K562 (cell line): ENCODE measurements around the gene HIF1AN. TPM values are rescaled to one million over a fixed set of nuclear protein-coding genes. Genes with fewer than 3 reads are reported as not detected.
A peak's percentile ranks its signal among the peaks of the same experiment; 100 is the strongest.

Source experiments
- CBFB ChIP-seq: sonication (generic); formaldehyde crosslinking; IDR thresholded peaks from 2 replicates; pipeline ENCODE4 v1.4.0; 2020; ENCODE audit warnings: mild to moderate bottlenecking, missing genetic modification reagents
- FUS ChIP-seq: fragments of 200-400 bp; formaldehyde crosslinking; optimal IDR thresholded peaks from 2 replicates; pipeline ENCODE3; 2017; ENCODE audit warnings: low read depth, low read length
- GATAD2B ChIP-seq: fragments of 450-650 bp; IDR thresholded peaks from 2 replicates; pipeline ENCODE4 v1.6.1; 2017; ENCODE audit warnings: mild to moderate bottlenecking, borderline replicate concordance
- GTF2E2 ChIP-seq: fragments of 200-800 bp; sonication (Bioruptor generic); IDR thresholded peaks from 2 replicates; pipeline ENCODE4 v1.6.1; 2016; ENCODE audit warnings: missing genetic modification characterization, missing compliant biosample characterization
- KAT7 ChIP-seq: sonication (generic); formaldehyde crosslinking; IDR thresholded peaks from 2 replicates; pipeline ENCODE4 v1.8.0; 2022; ENCODE audit warnings: missing genetic modification reagents, mild to moderate bottlenecking, borderline replicate concordance
- MYC ChIP-seq, 2 experiments: fragments of 250-450 bp in 1 of 2; sonication (Bioruptor Pico) in 1 of 2; IDR thresholded peaks; 2 replicates each; pipeline versions ENCODE4 v1.5.1 to v1.6.1; 2012 to 2021; ENCODE audit warnings: low read depth in 2 of 2, borderline replicate concordance in 1 of 2, improper control_type of control experiment in 1 of 2, low read length in 1 of 2, mild to moderate bottlenecking in 1 of 2, moderate library complexity in 1 of 2
- POU5F1 ChIP-seq: fragments of 150-350 bp; IDR thresholded peaks from 2 replicates; pipeline ENCODE4 v1.6.1; 2014; ENCODE audit warnings: borderline replicate concordance, low read length, low read depth, mild to moderate bottlenecking; ENCODE audit not compliant: partially characterized antibody
- RBBP5 ChIP-seq: fragments of 200-600 bp; sonication (generic); IDR thresholded peaks from 2 replicates; pipeline ENCODE4 v1.6.1; 2012; ENCODE audit warnings: borderline replicate concordance, mild to moderate bottlenecking, low read length, control low read depth, inconsistent platforms; ENCODE audit not compliant: insufficient read depth, poor library complexity, severe bottlenecking
- SP2 ChIP-seq: IDR thresholded peaks from 2 replicates; pipeline ENCODE4 v1.6.1; 2011; ENCODE audit warnings: mild to moderate bottlenecking, low read depth, low read length, moderate library complexity; ENCODE audit not compliant: poor library complexity, severe bottlenecking; ENCODE audit errors: extremely low read depth
- TAL1 ChIP-seq: fragments of 450-650 bp; IDR thresholded peaks from 2 replicates; pipeline ENCODE4 v1.6.1; 2016; ENCODE audit warnings: mild to moderate bottlenecking
- U2AF1 ChIP-seq: fragments of 200-400 bp; formaldehyde crosslinking; optimal IDR thresholded peaks from 2 replicates; pipeline ENCODE3; 2017; ENCODE audit warnings: mild to moderate bottlenecking, low read depth, low read length, moderate library complexity
- YBX1 ChIP-seq: fragments of 450-650 bp; IDR thresholded peaks from 2 replicates; pipeline ENCODE4 v1.7.1; 2016; ENCODE audit warnings: mild to moderate bottlenecking
- ZKSCAN3 ChIP-seq: fragments of 250-450 bp; sonication (Bioruptor Pico); IDR thresholded peaks from 2 replicates; pipeline ENCODE4 v1.4.0; 2020
- ZNF551 ChIP-seq: fragments of 250-450 bp; sonication (Bioruptor Pico); IDR thresholded peaks from 2 replicates; pipeline ENCODE4 v1.5.0; 2021; ENCODE audit warnings: mild to moderate bottlenecking, moderate library complexity
- ZNF609 ChIP-seq: sonication (generic); formaldehyde crosslinking; IDR thresholded peaks from 2 replicates; pipeline ENCODE4 v1.8.1; 2023; ENCODE audit warnings: missing genetic modification reagents, mild to moderate bottlenecking, borderline replicate concordance
- ZNF668 ChIP-seq: fragments of 250-450 bp; sonication (Bioruptor Pico); IDR thresholded peaks from 2 replicates; pipeline ENCODE4 v1.8.0; 2022; ENCODE audit warnings: mild to moderate bottlenecking, inconsistent platforms
- ZSCAN32 ChIP-seq: fragments of 450-650 bp; formaldehyde crosslinking; IDR thresholded peaks from 2 replicates; pipeline ENCODE4 v1.4.0; 2020; ENCODE audit warnings: mild to moderate bottlenecking, moderate library complexity
- polyA plus RNA-seq, 8 experiments: library from polyadenylated mRNA; depleted of rRNA in 4 of 8; stranded (reverse) in 5 of 8; unstranded in 3 of 8; fragments of >200 nt; fragmentation: Nextera tagmentation in 2 of 8; fragmentation: Illumina TruSeq in 1 of 8; extraction: Ambion mirVana in 2 of 8; extraction: Trizol in 1 of 8; gene quantifications; 2 replicates each; pipeline versions ENCODE4 v1.2.1 to v1.2.3, GENCODE V29; 2011 to 2014; ENCODE audit warnings: inconsistent platforms in 1 of 8, missing spikeins in 1 of 8
- total RNA-seq, 7 experiments: library from RNA; depleted of rRNA in 6 of 7; stranded (reverse); fragments of >200 nt in 6 of 7; fragmentation: Illumina TruSeq in 2 of 7; extraction: Trizol in 2 of 7; gene quantifications; 2 replicates each; pipeline versions ENCODE4 v1.2.1 to v1.2.3, GENCODE V29; 2011 to 2021; ENCODE audit warnings: low replicate concordance in 1 of 7
- TF ChIP-seq, protein P1 (sequence below): fragments of 200-800 bp; sonication (Bioruptor generic); IDR thresholded peaks from 2 replicates; pipeline ENCODE4 v1.6.1; 2016; ENCODE audit warnings: missing genetic modification characterization, missing compliant biosample characterization

Gene HIF1AN
- total and polyA plus RNA-seq, 9 of the 15 experiments (the other 6 are each of a cell fraction or from before 2014, with no cell fraction given) = 1.2 to 16.8 (median 6.9) TPM

DNA sequence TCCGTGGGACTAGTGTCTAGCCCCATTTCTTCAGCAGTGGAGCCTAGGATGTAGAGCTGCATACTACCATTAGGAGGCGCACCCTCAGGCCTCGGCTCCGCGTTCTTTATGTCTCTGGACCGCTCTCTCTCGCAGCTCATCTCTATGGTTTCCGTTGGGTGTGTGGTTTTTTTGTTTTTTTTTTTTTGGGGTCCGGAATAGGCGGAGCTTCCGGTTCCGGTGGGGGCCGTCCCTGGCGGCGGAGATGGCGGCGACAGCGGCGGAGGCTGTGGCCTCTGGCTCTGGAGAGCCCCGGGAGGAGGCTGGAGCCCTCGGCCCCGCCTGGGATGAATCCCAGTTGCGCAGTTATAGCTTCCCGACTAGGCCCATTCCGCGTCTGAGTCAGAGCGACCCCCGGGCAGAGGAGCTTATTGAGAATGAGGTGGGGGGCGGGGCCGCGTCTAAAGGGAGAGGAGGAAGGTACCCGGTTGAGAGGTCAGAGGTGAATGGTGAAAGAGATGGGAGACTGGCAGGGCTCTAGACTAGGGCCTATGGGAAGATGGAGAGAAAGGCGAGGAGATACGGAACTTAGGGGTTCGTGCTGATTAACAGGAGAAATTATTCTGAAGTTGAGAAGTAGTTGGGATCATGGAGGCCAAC lies at the start of gene HIF1AN (continued):
- TF ChIP-seq ZNF609 (no peak), GTF2E2 (tag) (no peak), GATAD2B (no peak), FUS (no peak), KAT7 (CRISPR knock-in tag) (no peak), CBFB (CRISPR knock-in tag) (no peak), ZNF551 (CRISPR knock-in tag) (no peak), MYC (IDR thresholded peaks at IDR 0.05; ENCODE audit: low read depth, low read length) (0 out of 2 replicates have a peak, but pooled peaks have one; percentile 25), MYC (CRISPR knock-in tag; IDR thresholded peaks at IDR 0.05; ENCODE audit: borderline replicate concordance, low read depth) (no peak), SP2 (peak; percentile 81), ZNF668 (no peak), ZSCAN32 (CRISPR knock-in tag) (no peak), YBX1 (no peak), TAL1 (no peak; the same call in 1 of the 2 replicates), RBBP5 (no peak), ZKSCAN3 (CRISPR knock-in tag) (no peak), U2AF1 (no peak), POU5F1 (no peak)
- TF ChIP-seq, protein P1, sequence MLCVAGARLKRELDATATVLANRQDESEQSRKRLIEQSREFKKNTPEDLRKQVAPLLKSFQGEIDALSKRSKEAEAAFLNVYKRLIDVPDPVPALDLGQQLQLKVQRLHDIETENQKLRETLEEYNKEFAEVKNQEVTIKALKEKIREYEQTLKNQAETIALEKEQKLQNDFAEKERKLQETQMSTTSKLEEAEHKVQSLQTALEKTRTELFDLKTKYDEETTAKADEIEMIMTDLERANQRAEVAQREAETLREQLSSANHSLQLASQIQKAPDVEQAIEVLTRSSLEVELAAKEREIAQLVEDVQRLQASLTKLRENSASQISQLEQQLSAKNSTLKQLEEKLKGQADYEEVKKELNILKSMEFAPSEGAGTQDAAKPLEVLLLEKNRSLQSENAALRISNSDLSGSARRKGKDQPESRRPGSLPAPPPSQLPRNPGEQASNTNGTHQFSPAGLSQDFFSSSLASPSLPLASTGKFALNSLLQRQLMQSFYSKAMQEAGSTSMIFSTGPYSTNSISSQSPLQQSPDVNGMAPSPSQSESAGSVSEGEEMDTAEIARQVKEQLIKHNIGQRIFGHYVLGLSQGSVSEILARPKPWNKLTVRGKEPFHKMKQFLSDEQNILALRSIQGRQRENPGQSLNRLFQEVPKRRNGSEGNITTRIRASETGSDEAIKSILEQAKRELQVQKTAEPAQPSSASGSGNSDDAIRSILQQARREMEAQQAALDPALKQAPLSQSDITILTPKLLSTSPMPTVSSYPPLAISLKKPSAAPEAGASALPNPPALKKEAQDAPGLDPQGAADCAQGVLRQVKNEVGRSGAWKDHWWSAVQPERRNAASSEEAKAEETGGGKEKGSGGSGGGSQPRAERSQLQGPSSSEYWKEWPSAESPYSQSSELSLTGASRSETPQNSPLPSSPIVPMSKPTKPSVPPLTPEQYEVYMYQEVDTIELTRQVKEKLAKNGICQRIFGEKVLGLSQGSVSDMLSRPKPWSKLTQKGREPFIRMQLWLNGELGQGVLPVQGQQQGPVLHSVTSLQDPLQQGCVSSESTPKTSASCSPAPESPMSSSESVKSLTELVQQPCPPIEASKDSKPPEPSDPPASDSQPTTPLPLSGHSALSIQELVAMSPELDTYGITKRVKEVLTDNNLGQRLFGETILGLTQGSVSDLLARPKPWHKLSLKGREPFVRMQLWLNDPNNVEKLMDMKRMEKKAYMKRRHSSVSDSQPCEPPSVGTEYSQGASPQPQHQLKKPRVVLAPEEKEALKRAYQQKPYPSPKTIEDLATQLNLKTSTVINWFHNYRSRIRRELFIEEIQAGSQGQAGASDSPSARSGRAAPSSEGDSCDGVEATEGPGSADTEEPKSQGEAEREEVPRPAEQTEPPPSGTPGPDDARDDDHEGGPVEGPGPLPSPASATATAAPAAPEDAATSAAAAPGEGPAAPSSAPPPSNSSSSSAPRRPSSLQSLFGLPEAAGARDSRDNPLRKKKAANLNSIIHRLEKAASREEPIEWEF = no peak
